MM.1S (cell line): ENCODE data around the gene METTL2B.

Source experiments
- CTCF ChIP-seq: fragments of 300-600 bp; sonication (generic); IDR thresholded peaks from 2 replicates; pipeline ENCODE4 v1.5.1; 2016; ENCODE audit warnings: antibody characterized with exemption, low read length, mixed read lengths
- EZH2 ChIP-seq: fragments of 300-600 bp; sonication (generic); optimal IDR thresholded peaks from 2 replicates; pipeline ENCODE3; 2017; ENCODE audit warnings: low read depth, mild to moderate bottlenecking, antibody characterized with exemption, low read length, mixed read lengths
- EZH2phosphoT487 ChIP-seq: fragments of 300-600 bp; sonication (generic); IDR thresholded peaks from 2 replicates; pipeline ENCODE4 v1.6.1; 2018; ENCODE audit warnings: antibody characterized with exemption, low read length

- TF ChIP-seq CTCF: no peak
- no peak for TF ChIP-seq EZH2
- TF ChIP-seq EZH2phosphoT487: no peak
Observed at GRCh38 chr7:128437426-128438332, 38.9 kb upstream of the METTL2B start.
